Renal pelvis (tissue), 4 donors: ENCODE results near the gene CTAGE1. TPM values are rescaled to one million over a fixed set of nuclear protein-coding genes. Genes with fewer than 3 reads are reported as not detected.
"Not testable (repeated sequence)": the region's sequence is repeated elsewhere in the genome, so short reads cannot be mapped to it uniquely, and the experiment has no call there.

Source experiments
- DNase-seq: peaks from one replicate; pipeline ENCODE4 v3.0.0-alpha.2; 2013
- polyA plus RNA-seq, 3 donors: library from polyadenylated mRNA; unstranded; fragments of 120-200 nt; gene quantifications; one replicate each; pipeline ENCODE4 v1.2.1, GENCODE V29; 2013; ENCODE audit not compliant: insufficient read length in 3 of 3

Gene CTAGE1
- polyA plus RNA-seq, 3 donors, result 0.03 TPM; not detected in 2

GRCh38 chr18:22394428-22394827, 23.3 kb downstream of the CTAGE1 start:
- DNase-seq, result no peak

- DNase-seq, result not testable (repeated sequence)
Observed at GRCh38 chr18:22393164-22393563, 24.6 kb downstream of the CTAGE1 start.

- peak; percentile 48 for DNase-seq
Observed at GRCh38 chr18:22391407-22392345, 26.0 kb downstream of the CTAGE1 start.

GRCh38 chr18:22387787-22388186, 29.9 kb downstream of the CTAGE1 start:
- no peak for DNase-seq

- no peak for DNase-seq
Observed at GRCh38 chr18:22387364-22387763, 30.4 kb downstream of the CTAGE1 start.

GRCh38 chr18:22385718-22386117, 32.0 kb downstream of the CTAGE1 start:
- DNase-seq, result no peak

GRCh38 chr18:22378672-22379282, 38.9 kb downstream of the CTAGE1 start:
- no peak for DNase-seq

GRCh38 chr18:22377769-22378168, 39.9 kb downstream of the CTAGE1 start:
- DNase-seq, result no peak

GRCh38 chr18:22370414-22370813, 47.3 kb downstream of the CTAGE1 start:
- no peak for DNase-seq

GRCh38 chr18:22368021-22368420, 49.7 kb downstream of the CTAGE1 start:
- no peak for DNase-seq

GRCh38 chr18:22367303-22367702, 50.4 kb downstream of the CTAGE1 start:
- DNase-seq, result no peak

- no peak for DNase-seq
Observed at GRCh38 chr18:22363867-22364463, 53.8 kb downstream of the CTAGE1 start.

Other genes with a start within 250 kb of the CTAGE1 start
- 10 to 100 TPM in 1 of 3 donors, 1 to 10 TPM in 2; 7.2 to 10.6 (median 7.8) TPM for gene GATA6, start 248.3 kb downstream of the CTAGE1 start, polyA plus RNA-seq